Dendritic cell treated with granulocyte-macrophage colony-stimulating factor and Interleukin-4, amounts not matched to agents 40 ng/mL and 50 ng/mL, for 4 days (primary cell): Measurements from ENCODE around the gene SLC48A1.

ENCODE experiments used
- H3K27ac Mint-ChIP-seq: one replicate; pipeline ENCODE4 v1.8.0; 2022; ENCODE audit warnings: mild to moderate bottlenecking, mixed read lengths
- H3K27me3 Mint-ChIP-seq: one replicate; pipeline ENCODE4 v1.8.0; 2022; ENCODE audit warnings: mild to moderate bottlenecking, mixed read lengths
- H3K36me3 Mint-ChIP-seq: one replicate; pipeline ENCODE4 v1.8.0; 2022; ENCODE audit warnings: low read depth, mixed read lengths
- H3K4me1 Mint-ChIP-seq: one replicate; pipeline ENCODE4 v1.8.0; 2022; ENCODE audit warnings: low read depth, mixed read lengths
- H3K4me3 Mint-ChIP-seq: one replicate; pipeline ENCODE4 v1.8.0; 2022; ENCODE audit warnings: mild to moderate bottlenecking, moderate library complexity, mixed read lengths
- H3K9me3 Mint-ChIP-seq: one replicate; pipeline ENCODE4 v1.8.0; 2022; ENCODE audit warnings: mixed read lengths
- intact Hi-C: fragments of 100-400 bp; cut with micrococcal nuclease; formaldehyde crosslinking; loops from one replicate; pipeline ENCODE4 v1.15.0; 2022

SLC48A1 gene

GRCh38 chr12:47773858-47774580, 981 bp downstream of the SLC48A1 start:
- no peaks in the 10 kb centered on the region for H3K9me3 Mint-ChIP-seq
- H3K27me3 Mint-ChIP-seq: peaks cover 3% of the 10 kb centered on the region
- H3K27ac Mint-ChIP-seq: peak overlapping the region; percentile 89
- H3K4me3 Mint-ChIP-seq: peak overlapping the region; percentile 94
- H3K4me1 Mint-ChIP-seq: peaks cover 58% of the 10 kb centered on the region
- intact Hi-C loops: no loop called here
- peaks cover 6% of the 10 kb centered on the region for H3K36me3 Mint-ChIP-seq

GRCh38 chr12:47774663-47775062, 1.6 kb downstream of the SLC48A1 start:
- Mint-ChIP-seq H3K27ac (peak overlapping the region; percentile 89), H3K36me3 (peaks cover 6% of the 10 kb centered on the region), H3K9me3 (no peaks in the 10 kb centered on the region), H3K4me3 (no peak overlapping the region), H3K4me1 (peaks cover 60% of the 10 kb centered on the region), H3K27me3 (peaks cover 3% of the 10 kb centered on the region)
- intact Hi-C loops: loop anchor here (5.0 kb wide), 1 partner anchor 122 kb away; no protein-coding TSS in a partner anchor

GRCh38 chr12:47775100-47775911, 2.3 kb downstream of the SLC48A1 start:
- intact Hi-C loops: loop anchor here (5.0 kb wide), 1 partner anchor 123 kb away; no protein-coding TSS in a partner anchor
- Mint-ChIP-seq H3K9me3 (no peaks in the 10 kb centered on the region), H3K4me1 (peaks cover 60% of the 10 kb centered on the region), H3K4me3 (peak overlapping the region; percentile 32), H3K27me3 (peaks cover 3% of the 10 kb centered on the region), H3K36me3 (peaks cover 13% of the 10 kb centered on the region), H3K27ac (peak overlapping the region; percentile 89)

DNA sequence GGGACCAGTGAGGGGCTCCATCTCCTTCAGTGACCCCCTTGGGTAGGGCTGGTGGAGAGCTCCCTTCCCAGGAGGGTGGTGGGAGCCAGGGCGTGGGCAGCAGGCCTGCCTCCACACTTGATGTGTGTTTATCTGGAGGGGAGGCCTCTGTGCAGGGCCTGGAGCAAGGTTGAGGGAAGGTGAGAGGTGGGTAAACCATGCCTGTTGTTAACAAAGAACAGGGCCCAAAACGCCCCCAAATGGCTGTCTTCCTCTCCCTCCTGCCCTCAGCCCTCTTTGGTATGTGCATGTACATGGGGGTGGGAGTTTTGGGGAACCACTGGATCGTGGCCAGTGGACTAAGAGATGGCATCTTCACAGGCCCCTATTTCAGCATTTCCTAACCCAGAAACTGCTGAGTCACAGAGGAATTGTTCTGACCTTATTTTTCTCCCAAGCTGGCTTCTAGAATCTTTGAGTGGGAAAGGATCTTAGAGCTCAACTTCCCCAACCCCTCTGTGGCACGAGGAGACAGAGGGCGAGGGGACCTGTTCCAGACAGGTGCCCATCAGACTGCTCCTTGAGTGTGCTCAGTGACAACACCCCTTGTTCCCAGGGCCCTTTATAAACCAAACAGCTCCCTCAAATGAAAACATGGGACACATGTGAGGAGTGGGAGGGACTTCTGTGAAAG, 3.6 kb downstream of the SLC48A1 start:
- Mint-ChIP-seq H3K36me3 (peaks cover 26% of the 10 kb centered on the region), H3K27ac (peak overlapping the region; percentile 89), H3K9me3 (no peaks in the 10 kb centered on the region), H3K27me3 (peaks cover 3% of the 10 kb centered on the region), H3K4me3 (peak overlapping the region; percentile 26), H3K4me1 (peaks cover 60% of the 10 kb centered on the region)
- intact Hi-C loops: loop anchor here (2.0 to 5.0 kb wide), 2 partner anchors 58 to 124 kb away; no protein-coding TSS in a partner anchor

GRCh38 chr12:47777151-47777550, 4.1 kb downstream of the SLC48A1 start:
- peak overlapping the region; percentile 89 for H3K27ac Mint-ChIP-seq
- peaks cover 60% of the 10 kb centered on the region for H3K4me1 Mint-ChIP-seq
- H3K4me3 Mint-ChIP-seq: peak overlapping the region; percentile 26
- intact Hi-C loops: loop anchor here (2.0 to 5.0 kb wide), 2 partner anchors 58 to 125 kb away; no protein-coding TSS in a partner anchor
- H3K9me3 Mint-ChIP-seq: no peaks in the 10 kb centered on the region
- H3K27me3 Mint-ChIP-seq: peaks cover 3% of the 10 kb centered on the region
- H3K36me3 Mint-ChIP-seq: peaks cover 31% of the 10 kb centered on the region

- peaks cover 56% of the 10 kb centered on the region for H3K4me1 Mint-ChIP-seq
- intact Hi-C loops: loop anchor here (2.0 to 5.0 kb wide), 3 partner anchors 19 to 126 kb away; partner anchors contain the start of gene RAPGEF3
- H3K27ac Mint-ChIP-seq: peak overlapping the region; percentile 89
- no peaks in the 10 kb centered on the region for H3K27me3 Mint-ChIP-seq
- no peaks in the 10 kb centered on the region for H3K9me3 Mint-ChIP-seq
- peaks cover 39% of the 10 kb centered on the region for H3K36me3 Mint-ChIP-seq
- peak overlapping the region; percentile 17 for H3K4me3 Mint-ChIP-seq
Measured at GRCh38 chr12:47777741-47778558, 4.9 kb downstream of the SLC48A1 start.

DNA sequence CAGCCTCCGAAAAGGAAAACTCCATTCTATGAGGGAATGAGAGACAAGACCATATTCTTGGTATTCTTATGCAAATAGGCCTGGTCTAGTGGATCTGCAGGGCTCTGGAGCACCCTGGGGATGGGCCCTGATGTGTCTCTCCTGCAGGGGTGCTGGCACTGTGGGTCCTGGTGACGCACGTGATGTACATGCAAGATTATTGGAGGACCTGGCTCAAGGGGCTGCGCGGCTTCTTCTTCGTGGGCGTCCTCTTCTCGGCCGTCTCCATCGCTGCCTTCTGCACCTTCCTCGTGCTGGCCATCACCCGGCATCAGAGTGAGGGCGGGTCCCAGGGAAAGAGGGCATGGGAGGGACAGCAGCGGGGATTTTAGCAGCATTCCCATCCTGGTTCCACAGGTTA, 5.8 kb downstream of the SLC48A1 start:
- no peaks in the 10 kb centered on the region for H3K9me3 Mint-ChIP-seq
- no peak overlapping the region for H3K27ac Mint-ChIP-seq
- peaks cover 43% of the 10 kb centered on the region for H3K36me3 Mint-ChIP-seq
- peaks cover 51% of the 10 kb centered on the region for H3K4me1 Mint-ChIP-seq
- intact Hi-C loops: loop anchor here (1.0 to 5.0 kb wide), 4 partner anchors 20 to 127 kb away; partner anchors contain the start of gene RAPGEF3
- H3K4me3 Mint-ChIP-seq: no peak overlapping the region
- H3K27me3 Mint-ChIP-seq: no peaks in the 10 kb centered on the region

DNA sequence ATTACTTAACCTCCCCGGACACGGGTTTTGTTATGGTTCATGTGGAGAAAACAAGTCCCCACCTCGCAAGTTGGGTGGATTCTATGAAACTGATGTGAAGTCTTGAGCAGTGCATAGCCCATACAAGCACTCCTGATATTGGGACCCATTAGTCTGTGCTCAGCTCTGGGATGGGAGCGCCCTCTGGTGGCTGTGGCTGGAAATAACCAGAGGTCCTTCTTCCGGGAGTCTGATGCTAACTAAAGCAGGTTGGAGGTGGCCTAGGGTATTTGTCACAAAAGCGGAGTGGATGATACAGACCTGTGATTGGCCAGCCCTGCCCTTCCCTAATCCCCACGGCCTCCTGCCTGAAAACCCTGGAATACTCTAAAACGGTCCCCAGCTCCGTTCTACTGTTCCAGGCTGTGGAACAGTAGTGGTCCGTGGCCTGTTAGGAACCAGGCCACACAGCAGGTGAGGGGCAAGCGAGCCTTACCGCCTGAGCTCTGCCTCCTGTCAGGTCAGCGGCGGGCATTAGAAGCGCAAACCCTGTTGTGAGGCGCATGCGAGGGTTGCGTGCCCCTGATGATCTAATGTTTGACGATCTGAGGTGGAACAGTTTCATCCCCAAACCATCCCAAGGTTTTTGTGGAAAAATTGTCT, 6.4 kb downstream of the SLC48A1 start:
- Mint-ChIP-seq H3K27me3 (no peaks in the 10 kb centered on the region), H3K4me1 (peaks cover 45% of the 10 kb centered on the region)

DNA sequence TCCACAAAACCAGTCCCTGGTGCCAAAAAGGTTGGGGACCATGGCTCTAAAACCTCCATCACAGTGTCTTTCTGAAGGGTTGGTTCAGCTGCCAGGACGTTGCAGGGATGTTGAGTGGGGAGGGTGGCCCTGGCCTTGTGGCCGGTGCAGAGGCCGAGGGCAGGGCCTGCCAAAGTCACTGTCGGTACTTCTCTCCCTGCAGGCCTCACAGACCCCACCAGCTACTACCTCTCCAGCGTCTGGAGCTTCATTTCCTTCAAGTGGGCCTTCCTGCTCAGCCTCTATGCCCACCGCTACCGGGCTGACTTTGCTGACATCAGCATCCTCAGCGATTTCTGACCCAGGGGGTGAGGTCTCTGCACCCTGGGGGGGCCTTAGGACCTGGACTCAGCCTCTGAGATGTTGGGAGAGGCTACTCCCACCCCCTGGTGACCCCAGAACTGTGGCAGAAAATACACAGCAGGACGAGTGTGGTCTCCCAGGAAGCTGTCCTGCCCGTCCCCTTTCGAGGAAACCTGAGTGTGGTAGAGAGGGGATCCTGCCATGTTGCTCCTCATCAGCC, 7.0 kb downstream of the SLC48A1 start:
- peaks cover 54% of the 10 kb centered on the region for H3K36me3 Mint-ChIP-seq
- H3K4me1 Mint-ChIP-seq: peaks cover 39% of the 10 kb centered on the region
- no peaks in the 10 kb centered on the region for H3K27me3 Mint-ChIP-seq
- H3K4me3 Mint-ChIP-seq: no peak overlapping the region
- H3K9me3 Mint-ChIP-seq: no peaks in the 10 kb centered on the region
- H3K27ac Mint-ChIP-seq: no peak overlapping the region
- intact Hi-C loops: loop anchor here (1.0 to 5.0 kb wide), 4 partner anchors 21 to 128 kb away; partner anchors contain the start of gene RAPGEF3

More for the DNA sequence above, 6.4 kb downstream of the SLC48A1 start:
- Mint-ChIP-seq H3K4me3 (no peak overlapping the region), H3K36me3 (peaks cover 48% of the 10 kb centered on the region), H3K9me3 (no peaks in the 10 kb centered on the region), H3K27ac (no peak overlapping the region)
- intact Hi-C loops: loop anchor here (1.0 to 5.0 kb wide), 4 partner anchors 21 to 127 kb away; partner anchors contain the start of gene RAPGEF3

DNA sequence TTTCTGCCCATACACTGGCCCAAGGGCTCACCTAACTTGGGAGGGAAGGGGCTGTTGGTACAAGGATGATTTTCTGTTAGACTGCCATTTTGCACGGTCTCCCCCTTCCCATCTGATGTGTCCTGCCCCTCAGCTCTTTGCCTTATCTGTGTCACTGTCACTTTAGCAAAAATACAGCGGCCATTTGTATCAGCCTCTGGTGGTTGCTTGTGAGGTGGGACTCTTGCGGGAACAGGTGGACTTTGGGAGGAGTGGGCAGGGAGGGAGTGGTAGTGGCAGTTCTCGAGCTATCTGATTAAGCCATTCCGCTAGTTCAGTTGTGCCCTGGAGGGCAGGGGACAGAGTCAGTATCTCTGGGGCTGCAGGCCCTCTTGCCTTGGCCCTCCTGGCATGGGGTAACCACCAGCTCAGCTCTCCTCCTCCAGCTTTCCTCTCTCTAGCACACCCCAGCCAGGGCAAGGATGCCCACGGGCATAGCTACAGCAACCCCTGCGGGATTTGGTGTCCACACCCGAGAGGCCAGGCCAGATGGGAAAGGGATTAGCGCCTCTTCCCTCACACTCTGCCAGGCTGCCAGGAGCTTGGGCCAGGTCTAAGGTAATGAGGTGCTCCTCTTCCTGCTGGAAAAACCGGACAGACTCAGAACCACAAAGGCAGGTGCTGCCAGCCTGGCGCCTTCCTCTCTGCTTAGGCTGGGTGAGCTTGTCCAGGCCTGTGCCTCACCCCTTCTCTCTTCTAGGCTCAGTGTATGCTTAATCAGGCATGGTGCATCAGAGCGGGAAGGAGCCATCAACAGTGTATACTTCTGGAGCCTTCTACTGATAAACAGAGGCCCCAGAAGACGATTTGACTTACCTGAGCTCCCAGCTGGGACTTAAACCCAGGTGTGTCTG, 8.7 kb downstream of the SLC48A1 start:
- Mint-ChIP-seq H3K9me3 (no peaks in the 10 kb centered on the region), H3K27me3 (no peaks in the 10 kb centered on the region), H3K4me3 (no peak overlapping the region), H3K4me1 (peaks cover 22% of the 10 kb centered on the region), H3K27ac (peak overlapping the region; percentile 40), H3K36me3 (peaks cover 71% of the 10 kb centered on the region)
- intact Hi-C loops: no loop called here

- H3K9me3 Mint-ChIP-seq: no peaks in the 10 kb centered on the region
- H3K27me3 Mint-ChIP-seq: no peaks in the 10 kb centered on the region
- peaks cover 77% of the 10 kb centered on the region for H3K36me3 Mint-ChIP-seq
- peaks cover 16% of the 10 kb centered on the region for H3K4me1 Mint-ChIP-seq
- no peak overlapping the region for H3K4me3 Mint-ChIP-seq
- intact Hi-C loops: no loop called here
- H3K27ac Mint-ChIP-seq: peak overlapping the region; percentile 20
Measured at GRCh38 chr12:47782372-47782770, 9.3 kb downstream of the SLC48A1 start.
